ENCODE measurements around the gene LRIG1.
"Not testable (repeated sequence)": the region's sequence is repeated elsewhere in the genome, so short reads cannot be mapped to it uniquely, and the experiment has no call there.

The LRIG1 gene

GRCh38 chr3:66439666-66440344, 61.0 kb downstream of the LRIG1 start:
- DNase-seq = peak; percentile 13

GRCh38 chr3:66438046-66438445, 62.8 kb downstream of the LRIG1 start:
- DNase-seq = no peak

GRCh38 chr3:66437341-66437929, 63.4 kb downstream of the LRIG1 start:
- peak; percentile 32 for DNase-seq

- DNase-seq = no peak
Observed at GRCh38 chr3:66435989-66436388, 64.8 kb downstream of the LRIG1 start.

GRCh38 chr3:66434726-66435125, 66.1 kb downstream of the LRIG1 start:
- no peak for DNase-seq

GRCh38 chr3:66433522-66433782, 67.4 kb downstream of the LRIG1 start:
- DNase-seq = no peak

GRCh38 chr3:66432767-66433521, 67.9 kb downstream of the LRIG1 start:
- no peak for DNase-seq

- no peak for DNase-seq
Observed at GRCh38 chr3:66432041-66432766, 68.6 kb downstream of the LRIG1 start.

GRCh38 chr3:66431494-66431893, 69.3 kb downstream of the LRIG1 start:
- no peak for DNase-seq

GRCh38 chr3:66430876-66431275, 69.9 kb downstream of the LRIG1 start:
- no peak for DNase-seq

- DNase-seq = peak; percentile 31
Observed at GRCh38 chr3:66428733-66429132, 72.1 kb downstream of the LRIG1 start.

- no peak for DNase-seq
Observed at GRCh38 chr3:66427951-66428474, 72.8 kb downstream of the LRIG1 start.

GRCh38 chr3:66427352-66427751, 73.5 kb downstream of the LRIG1 start:
- DNase-seq = no peak

GRCh38 chr3:66426135-66426534, 74.7 kb downstream of the LRIG1 start:
- no peak for DNase-seq

GRCh38 chr3:66425576-66426114, 75.2 kb downstream of the LRIG1 start:
- no peak for DNase-seq

GRCh38 chr3:66425032-66425431, 75.8 kb downstream of the LRIG1 start:
- DNase-seq = no peak

GRCh38 chr3:66423791-66424190, 77.0 kb downstream of the LRIG1 start:
- DNase-seq = no peak

GRCh38 chr3:66421893-66422292, 78.9 kb downstream of the LRIG1 start:
- not testable (repeated sequence) for DNase-seq

- not testable (repeated sequence) for DNase-seq
Observed at GRCh38 chr3:66421144-66421543, 79.7 kb downstream of the LRIG1 start.

GRCh38 chr3:66419036-66419435, 81.8 kb downstream of the LRIG1 start:
- no peak for DNase-seq

- DNase-seq = peak; percentile 71
Observed at GRCh38 chr3:66418475-66418931, 82.3 kb downstream of the LRIG1 start.

- no peak for DNase-seq
Observed at GRCh38 chr3:66416556-66417304, 84.1 kb downstream of the LRIG1 start.

Measured in NCI-H187 treated with DMSO at 0.1 percent for 48 hours (cell line).